TTC549 (cell line): ENCODE results near the gene MTMR12.
A peak's percentile ranks its signal among the peaks of the same experiment; 100 is the strongest.

ENCODE experiments used
- FAIRE-seq: peaks from 2 replicates; lab custom pipeline; 2012; peaks lifted over from hg19 to GRCh38; lab: Jason Lieb, UNC

The MTMR12 gene, protein sequence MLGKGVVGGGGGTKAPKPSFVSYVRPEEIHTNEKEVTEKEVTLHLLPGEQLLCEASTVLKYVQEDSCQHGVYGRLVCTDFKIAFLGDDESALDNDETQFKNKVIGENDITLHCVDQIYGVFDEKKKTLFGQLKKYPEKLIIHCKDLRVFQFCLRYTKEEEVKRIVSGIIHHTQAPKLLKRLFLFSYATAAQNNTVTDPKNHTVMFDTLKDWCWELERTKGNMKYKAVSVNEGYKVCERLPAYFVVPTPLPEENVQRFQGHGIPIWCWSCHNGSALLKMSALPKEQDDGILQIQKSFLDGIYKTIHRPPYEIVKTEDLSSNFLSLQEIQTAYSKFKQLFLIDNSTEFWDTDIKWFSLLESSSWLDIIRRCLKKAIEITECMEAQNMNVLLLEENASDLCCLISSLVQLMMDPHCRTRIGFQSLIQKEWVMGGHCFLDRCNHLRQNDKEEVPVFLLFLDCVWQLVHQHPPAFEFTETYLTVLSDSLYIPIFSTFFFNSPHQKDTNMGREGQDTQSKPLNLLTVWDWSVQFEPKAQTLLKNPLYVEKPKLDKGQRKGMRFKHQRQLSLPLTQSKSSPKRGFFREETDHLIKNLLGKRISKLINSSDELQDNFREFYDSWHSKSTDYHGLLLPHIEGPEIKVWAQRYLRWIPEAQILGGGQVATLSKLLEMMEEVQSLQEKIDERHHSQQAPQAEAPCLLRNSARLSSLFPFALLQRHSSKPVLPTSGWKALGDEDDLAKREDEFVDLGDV

DNA sequence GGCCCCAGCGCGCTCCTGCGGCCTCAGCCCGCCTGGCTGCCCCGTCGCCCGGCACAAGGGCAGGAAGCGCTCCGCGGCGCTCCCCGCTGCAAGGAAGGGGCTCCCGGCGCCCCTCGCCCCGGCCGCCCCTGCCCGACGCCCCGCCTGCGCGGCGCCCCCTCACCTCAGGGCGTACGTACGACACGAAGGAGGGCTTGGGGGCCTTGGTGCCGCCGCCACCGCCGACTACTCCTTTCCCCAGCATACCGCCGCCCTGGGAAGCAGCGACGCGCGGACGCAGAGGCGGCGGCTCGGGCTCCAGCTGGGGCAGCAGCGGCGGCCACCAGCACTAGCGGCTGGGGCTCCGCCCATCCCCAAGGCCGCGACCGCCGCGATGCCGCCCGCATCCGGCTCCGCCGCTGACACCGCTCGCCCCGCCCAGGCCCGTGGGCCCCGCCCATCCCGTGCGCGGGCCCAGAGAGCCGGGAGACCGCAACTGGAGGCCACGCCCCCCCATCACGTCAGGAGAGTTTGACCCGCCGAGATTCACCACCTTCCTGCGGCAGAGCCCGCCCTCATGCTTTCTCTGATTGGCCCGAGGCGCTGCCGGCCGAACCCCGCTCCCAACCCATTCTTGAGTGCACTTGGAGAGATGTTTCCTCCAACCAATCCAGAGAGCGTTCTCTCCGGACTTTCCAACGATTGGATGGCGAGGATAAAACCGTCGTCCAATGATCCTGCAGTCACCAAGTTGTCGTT lies at the start of gene MTMR12:
MTMR12 (minus strand) TSS at position 345 of the 738 bp plus-strand sequence; CDS start at position 244, 101 bp downstream.
- FAIRE-seq, result peak; percentile 93

DNA sequence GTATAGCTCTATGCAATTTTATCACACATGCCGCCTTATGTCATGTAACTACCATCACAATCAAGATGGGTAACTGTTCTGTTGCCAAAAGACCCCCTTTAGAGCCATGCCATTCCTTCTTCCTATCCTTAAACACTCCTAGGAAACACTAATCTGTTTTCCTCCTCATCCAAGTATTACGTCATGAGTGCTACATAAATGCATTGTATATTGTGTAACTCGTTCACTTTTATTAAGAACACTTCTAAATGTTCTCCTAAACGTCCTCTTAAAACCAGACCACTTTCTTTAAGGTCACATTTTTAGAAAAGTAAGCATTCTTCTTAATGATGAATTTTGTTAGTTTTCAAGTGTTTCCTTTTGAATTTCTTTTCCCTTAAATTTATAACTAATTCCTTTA lies 49.8 kb upstream of the MTMR12 start:
- FAIRE-seq, result no peak

GRCh38 chr5:32360906-32361305 lies 48.2 kb upstream of the MTMR12 start:
- no peak for FAIRE-seq

- FAIRE-seq, result no peak
Observed at GRCh38 chr5:32358611-32359010, 45.9 kb upstream of the MTMR12 start.

- FAIRE-seq, result no peak
Observed at GRCh38 chr5:32357658-32358057, 44.9 kb upstream of the MTMR12 start.

- no peak for FAIRE-seq
Observed at GRCh38 chr5:32355686-32356085, 42.9 kb upstream of the MTMR12 start.

- FAIRE-seq, result no peak
Observed at GRCh38 chr5:32353420-32353819, 40.7 kb upstream of the MTMR12 start.

DNA sequence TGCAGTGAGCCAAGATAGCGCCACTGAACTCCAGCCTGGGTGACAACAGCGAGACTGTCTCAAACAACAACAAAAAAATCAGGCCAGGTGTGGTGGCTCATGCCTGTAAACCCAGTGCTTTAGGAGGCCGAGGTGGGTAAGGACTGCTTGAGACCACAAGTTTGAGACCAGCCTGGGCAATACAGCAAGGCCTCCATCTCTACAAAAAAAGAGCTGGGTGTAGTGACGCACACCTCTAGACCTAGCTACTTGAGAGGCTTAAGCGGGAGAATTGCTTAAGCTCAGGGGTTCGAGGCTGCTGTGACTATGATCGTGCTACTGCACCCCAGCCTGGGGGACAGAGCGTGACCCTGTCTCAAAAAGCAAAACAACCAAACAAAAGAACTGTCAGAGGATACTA lies 39.9 kb upstream of the MTMR12 start:
- FAIRE-seq, result no peak

GRCh38 chr5:32346869-32347268 lies 34.1 kb upstream of the MTMR12 start:
- FAIRE-seq, result no peak

- no peak for FAIRE-seq
Observed at GRCh38 chr5:32343058-32343672, 30.4 kb upstream of the MTMR12 start.

DNA sequence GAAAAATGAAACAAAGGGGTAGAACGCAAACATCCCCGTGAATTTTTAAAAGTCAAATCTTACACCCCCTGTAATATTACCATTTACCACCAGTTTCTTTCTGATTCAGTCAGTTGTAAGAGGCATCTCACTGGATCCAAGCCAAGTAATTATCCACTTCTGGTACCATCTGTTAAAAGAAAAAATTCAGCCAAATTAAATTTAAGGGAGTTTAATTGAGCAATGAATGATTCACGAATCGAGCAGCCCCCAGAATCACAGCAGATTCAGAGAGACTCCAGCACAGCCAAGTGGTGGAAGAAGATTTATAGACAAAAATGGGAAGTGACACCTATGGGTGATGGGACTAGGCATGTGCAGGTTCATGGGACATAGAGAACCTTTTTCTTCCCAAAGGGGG lies 29.9 kb upstream of the MTMR12 start:
- no peak for FAIRE-seq

DNA sequence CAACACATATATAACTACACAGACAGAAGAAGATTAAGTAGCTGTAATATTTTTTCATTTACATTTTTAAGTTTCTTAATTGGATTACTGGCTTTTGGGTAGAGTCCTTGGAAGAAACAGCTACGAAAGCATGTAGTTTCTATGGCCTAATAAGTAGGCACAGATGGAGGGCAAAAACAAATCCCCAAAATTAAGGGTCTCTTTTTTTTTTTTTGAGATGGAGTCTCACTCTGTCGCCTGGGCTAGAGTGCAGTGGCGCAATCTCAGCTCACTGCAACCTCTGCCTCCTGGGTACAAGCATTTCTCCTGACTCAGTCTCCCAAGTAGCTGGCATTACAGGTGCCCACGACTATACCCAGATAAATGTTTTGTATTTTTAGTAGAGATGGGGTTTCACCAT lies 27.1 kb upstream of the MTMR12 start:
- FAIRE-seq, result no peak

GRCh38 chr5:32339198-32339597 lies 26.5 kb upstream of the MTMR12 start:
- FAIRE-seq, result peak; percentile 34

DNA sequence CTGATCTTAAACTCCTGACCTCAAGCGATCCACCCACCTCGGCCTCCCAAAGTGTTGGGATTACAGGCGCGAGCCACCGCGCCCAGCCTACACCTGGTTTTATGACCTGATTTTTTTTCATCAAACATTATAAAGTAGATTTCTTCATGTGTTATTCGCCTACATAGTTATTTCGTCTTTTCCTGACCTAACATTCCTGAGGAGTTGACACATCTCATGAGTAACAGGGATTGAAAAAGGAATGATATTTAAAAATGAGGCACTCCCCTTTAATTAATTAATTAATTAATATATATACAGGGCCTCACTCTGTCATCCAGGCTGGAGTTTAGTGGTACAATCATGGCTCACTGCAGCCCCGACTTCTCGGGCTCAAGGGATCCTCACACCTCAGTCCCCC lies 20.2 kb upstream of the MTMR12 start:
- FAIRE-seq, result no peak

DNA sequence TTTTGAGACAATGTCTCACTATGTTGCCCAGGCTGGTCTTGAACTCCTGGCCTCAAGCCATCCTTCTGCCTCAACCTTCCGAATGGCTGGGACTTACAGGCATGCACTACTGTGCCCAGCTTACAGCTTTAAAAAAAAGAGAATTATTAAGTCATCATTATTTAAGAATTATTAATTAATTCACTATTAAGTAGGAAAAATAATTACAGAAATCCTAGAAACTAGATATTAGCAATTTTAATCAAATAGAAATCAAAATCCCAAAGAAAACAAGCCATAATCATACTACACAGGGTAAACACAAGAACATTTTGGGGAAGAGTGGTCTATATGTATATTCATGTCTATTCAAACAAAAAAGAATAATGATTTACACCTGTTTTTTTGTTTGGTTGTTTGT lies 19.6 kb upstream of the MTMR12 start:
- no peak for FAIRE-seq

DNA sequence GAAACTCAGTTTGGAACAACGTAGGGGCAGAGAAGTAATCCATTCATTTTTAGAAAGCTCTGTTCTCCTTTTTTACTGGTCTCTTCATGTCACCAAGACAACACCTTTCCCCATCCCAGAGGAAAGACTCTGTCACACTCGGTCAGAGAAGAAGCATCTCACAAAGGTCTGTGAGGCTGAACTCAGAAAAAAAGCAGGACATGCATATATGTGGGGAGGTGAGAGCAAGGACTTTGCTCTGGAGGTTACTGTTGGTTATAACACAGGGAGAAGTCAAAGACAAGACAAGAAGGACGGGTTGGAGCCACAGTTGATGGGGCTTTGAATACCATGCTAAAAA lies 19.2 kb upstream of the MTMR12 start:
- no peak for FAIRE-seq

DNA sequence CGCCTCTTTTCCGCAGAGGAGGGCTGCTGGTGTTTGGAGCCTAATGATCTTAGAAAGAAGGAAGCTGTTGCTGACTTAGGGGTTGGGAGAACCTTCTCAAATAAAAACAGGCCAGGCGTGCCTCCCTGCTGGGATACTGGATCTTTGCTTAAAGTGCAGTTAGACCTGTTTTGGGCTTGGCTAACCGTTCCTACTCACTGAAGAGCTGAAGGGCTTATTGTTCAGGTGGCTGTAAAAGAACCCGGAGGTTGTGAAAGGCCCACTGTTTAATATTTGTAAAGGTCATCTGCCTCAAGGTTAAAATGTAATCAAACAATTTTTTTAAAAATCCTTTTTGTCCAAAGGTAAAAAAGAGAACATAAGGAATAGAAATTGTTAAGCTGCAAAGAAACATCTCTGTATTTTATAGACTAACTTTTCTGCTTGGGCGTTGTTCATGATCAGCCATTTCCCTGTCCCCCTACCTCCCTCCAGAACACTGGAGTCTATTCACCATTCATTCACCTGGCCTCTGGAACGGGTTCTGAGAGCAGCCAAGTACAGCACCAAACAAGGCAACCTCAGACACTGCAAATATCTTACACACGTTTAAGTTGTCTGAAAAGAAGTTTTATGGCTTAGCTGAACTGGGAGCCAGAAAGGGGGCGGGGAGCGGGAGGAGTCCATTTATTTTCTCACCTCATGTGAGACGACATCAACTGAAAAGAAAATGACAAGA lies 18.6 kb upstream of the MTMR12 start:
- FAIRE-seq, result no peak

DNA sequence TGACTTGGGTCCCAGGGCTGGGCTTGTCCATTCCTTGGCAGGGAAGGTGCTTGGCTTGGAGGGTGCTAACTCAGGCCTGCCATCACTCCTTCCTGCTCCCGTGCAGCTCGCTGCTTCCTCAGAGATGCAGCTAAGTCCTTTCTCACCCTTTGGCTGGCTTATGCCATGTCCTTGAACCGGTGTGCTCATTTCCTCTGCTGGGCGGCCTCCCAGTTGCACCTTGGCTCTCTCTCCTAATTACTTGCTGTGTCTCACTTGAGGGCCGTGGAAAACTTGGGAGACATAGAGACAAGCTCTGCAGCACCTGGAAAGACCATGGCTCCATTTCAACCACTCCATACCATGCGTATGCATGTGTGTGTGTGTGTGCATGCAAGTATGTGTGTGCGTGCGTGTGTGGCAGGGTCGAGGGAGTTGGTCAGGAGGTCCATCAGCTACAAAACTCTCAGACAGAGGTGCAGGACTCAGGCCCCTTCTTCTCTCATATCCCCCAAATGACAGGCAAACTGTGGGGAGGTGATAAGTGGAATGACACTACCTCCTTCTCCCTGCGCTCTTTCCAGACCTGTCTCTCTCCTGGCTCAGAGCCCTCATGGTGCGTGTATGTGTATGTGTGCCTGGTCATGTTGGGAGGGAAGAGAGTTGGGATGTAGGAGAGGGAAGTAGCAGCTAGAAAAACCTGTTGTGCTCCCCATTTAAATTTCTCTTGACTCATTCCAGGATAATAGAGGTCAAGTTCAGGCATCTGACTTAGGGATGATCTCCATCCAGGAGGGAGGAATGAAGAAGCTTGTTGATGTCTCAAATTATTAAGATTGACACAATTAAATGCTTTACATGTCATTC lies 17.6 kb upstream of the MTMR12 start:
- no peak for FAIRE-seq

- no peak for FAIRE-seq
Observed at GRCh38 chr5:32329395-32329834, 16.7 kb upstream of the MTMR12 start.

DNA sequence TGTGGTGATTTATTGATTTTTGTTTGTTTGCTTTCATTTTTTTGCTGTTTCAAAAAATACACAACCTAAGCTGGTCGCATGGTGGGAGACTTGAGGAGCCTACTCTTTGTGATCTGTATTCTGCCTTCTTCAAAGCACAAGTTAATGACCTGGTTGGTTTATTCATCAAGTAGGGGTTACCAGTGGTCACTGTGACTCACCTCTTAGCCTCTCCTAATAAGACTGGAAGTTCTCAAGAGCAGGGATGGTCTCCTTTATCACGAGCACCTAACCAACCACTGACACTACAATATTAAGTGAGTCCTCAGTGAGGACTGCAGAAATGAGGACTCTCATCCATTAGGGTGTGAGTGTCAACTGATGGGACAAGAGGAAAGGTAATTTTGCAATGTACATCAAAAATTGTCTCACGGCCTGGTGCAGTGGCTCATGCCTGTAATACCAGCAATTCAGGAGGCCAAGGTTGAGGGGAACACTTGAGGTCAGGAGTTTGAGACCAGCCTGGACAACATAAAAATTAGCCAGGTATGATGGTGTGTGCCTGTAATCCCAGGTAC lies 13.6 kb upstream of the MTMR12 start:
- FAIRE-seq, result no peak

DNA sequence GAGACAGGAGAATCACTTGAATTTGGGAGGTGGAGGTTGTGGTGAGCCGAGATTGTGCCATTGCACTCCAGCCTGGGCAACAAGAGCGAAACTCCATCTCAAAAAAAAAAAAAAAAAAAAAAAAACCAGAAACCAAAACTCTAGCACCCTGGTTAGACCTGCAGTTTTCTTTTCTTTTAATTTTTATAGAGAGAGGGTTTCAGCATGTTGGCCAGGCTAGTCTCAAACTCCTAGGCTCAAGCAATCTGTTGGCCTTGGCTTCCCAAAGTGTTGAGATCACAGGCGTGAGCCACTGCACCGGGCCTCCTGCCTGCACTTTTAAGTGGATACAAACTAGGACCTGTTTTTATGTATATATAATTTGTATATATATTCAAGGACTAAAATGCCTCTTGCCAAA lies 12.9 kb upstream of the MTMR12 start:
- FAIRE-seq, result no peak
